ENCODE results near the gene GNLY. TPM values are rescaled to one million over a fixed set of nuclear protein-coding genes. Genes with fewer than 3 reads are reported as not detected.

Gene GNLY
- total and polyA plus RNA-seq, 9 donors, result 0.46 to 10.8 (median 1.1) TPM

- H3K9me3 ChIP-seq, result no peaks in the 10 kb centered on the region
- TF ChIP-seq CTCF (IDR thresholded peaks at IDR 0.05) (no peak), EP300 (IDR thresholded peaks at IDR 0.05) (no peak), POLR2A (IDR thresholded peaks at IDR 0.05) (no peak)
- intact Hi-C loops (cut with DNase I), result no loop called here
- no peaks in the 10 kb centered on the region for H3K27me3 ChIP-seq
- no peak overlapping the region for H3K27ac ChIP-seq
- peaks cover 9% of the 10 kb centered on the region for H3K4me1 ChIP-seq (ENCODE audit: insufficient read depth)
- H3K4me3 ChIP-seq, result no peak overlapping the region
- H3K36me3 ChIP-seq, result no peaks in the 10 kb centered on the region
- WGBS, 3 donors, result 67 to 76% (median 71%) methylated on average over 10 of the region's 10 CpGs
- DNase-seq, result no peak
Measured at GRCh38 chr2:85718885-85719492, 24.8 kb downstream of the GNLY start.

DNA sequence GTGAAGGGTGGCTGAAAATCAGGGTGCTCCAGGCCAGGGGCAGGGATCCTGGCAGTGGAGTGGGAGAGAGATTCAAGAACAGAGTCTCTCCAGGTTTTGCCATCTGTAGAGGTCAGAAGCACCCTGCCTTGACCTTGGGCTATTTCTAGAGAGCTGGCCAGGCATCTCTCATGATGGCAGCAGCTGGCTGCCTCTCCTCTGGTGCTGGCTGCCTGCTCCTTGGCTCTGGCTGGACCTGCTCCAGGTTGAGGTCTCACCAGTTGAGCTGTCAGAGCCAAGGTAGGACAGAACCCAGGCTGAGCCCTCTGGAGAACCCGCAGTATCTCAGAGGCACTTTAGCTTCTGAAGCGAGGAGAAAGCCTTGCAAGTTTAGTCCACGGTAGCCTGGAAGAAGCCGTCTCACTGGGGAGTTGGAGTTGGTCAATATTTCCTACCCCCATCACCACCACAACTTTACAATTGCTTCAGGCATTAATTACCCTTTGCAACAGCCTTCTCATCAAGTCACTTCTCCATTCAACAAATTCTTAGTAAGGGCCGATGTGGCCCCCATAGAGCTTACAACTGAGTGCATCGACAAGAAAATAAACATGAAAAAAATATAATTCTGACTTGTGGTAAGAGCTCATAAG is 25.6 kb downstream of the GNLY start:
- WGBS, 3 donors, result 82 to 90% (median 87%) methylated on average over 6 of the region's 6 CpGs
- Histone ChIP-seq H3K4me3 (no peak overlapping the region), H3K4me1 (ENCODE audit: insufficient read depth) (peaks cover 9% of the 10 kb centered on the region), H3K27me3 (no peaks in the 10 kb centered on the region), H3K36me3 (no peaks in the 10 kb centered on the region), H3K9me3 (no peaks in the 10 kb centered on the region), H3K27ac (no peak overlapping the region)
- intact Hi-C loops (cut with DNase I), result loop anchor here in 1 of 4 donors (10.0 kb wide), 1 partner anchor 355 kb away; no protein-coding TSS in a partner anchor
- TF ChIP-seq CTCF (IDR thresholded peaks at IDR 0.05) (no peak), EP300 (IDR thresholded peaks at IDR 0.05) (no peak)
- DNase-seq, result no peak

DNA sequence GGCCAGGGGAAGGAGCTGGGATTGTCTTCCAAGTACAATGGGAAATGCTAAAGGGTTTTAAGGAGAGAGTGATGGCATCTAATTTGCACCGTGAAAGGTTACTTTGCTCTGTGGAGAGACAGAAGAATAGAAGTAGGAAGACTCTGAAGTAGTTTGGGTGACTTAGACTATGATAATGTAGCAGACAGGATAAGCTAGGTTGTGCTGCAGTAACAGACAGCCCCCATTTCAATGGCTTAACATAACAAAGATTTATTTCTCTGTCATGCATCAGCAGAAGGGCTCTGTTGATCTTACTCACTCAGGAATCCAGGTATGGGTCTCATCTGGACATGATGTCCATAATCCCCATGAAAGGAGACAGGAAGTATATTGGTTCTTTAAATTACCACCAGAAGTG is 26.4 kb downstream of the GNLY start:
- Histone ChIP-seq H3K36me3 (no peaks in the 10 kb centered on the region), H3K9me3 (no peaks in the 10 kb centered on the region), H3K4me1 (ENCODE audit: insufficient read depth) (peaks cover 9% of the 10 kb centered on the region), H3K4me3 (no peak overlapping the region), H3K27me3 (no peaks in the 10 kb centered on the region), H3K27ac (no peak overlapping the region)
- intact Hi-C loops (cut with DNase I), result loop anchor here in 1 of 4 donors (10.0 kb wide), 1 partner anchor 354 kb away; no protein-coding TSS in a partner anchor
- DNase-seq, result no peak
- TF ChIP-seq POLR2A (IDR thresholded peaks at IDR 0.05) (no peak), EP300 (IDR thresholded peaks at IDR 0.05) (no peak)
- WGBS, 3 donors, result 87 to 93% (median 93%) methylated on average over 1 of the region's 1 CpG

GRCh38 chr2:85721641-85722040 is 27.5 kb downstream of the GNLY start:
- TF ChIP-seq CTCF (IDR thresholded peaks at IDR 0.05) (no peak), EP300 (IDR thresholded peaks at IDR 0.05) (no peak), POLR2A (IDR thresholded peaks at IDR 0.05) (no peak)
- 92 to 94% (median 94%) methylated on average over 4 of the region's 4 CpGs for whole genome bisulfite sequencing, 3 donors
- DNase-seq, result no peak
- Histone ChIP-seq H3K27me3 (no peaks in the 10 kb centered on the region), H3K27ac (no peak overlapping the region), H3K4me3 (no peak overlapping the region), H3K9me3 (no peaks in the 10 kb centered on the region), H3K36me3 (no peaks in the 10 kb centered on the region), H3K4me1 (ENCODE audit: insufficient read depth) (peaks cover 9% of the 10 kb centered on the region)
- intact Hi-C loops (cut with DNase I), result loop anchor here in 1 of 4 donors (10.0 kb wide), 1 partner anchor 353 kb away; no protein-coding TSS in a partner anchor

GRCh38 chr2:85722519-85722918 is 28.4 kb downstream of the GNLY start:
- H3K36me3 ChIP-seq, result no peaks in the 10 kb centered on the region
- TF ChIP-seq EP300 (IDR thresholded peaks at IDR 0.05), result no peak
- TF ChIP-seq CTCF (IDR thresholded peaks at IDR 0.05), result no peak
- TF ChIP-seq POLR2A (IDR thresholded peaks at IDR 0.05), result no peak
- H3K27me3 ChIP-seq, result no peaks in the 10 kb centered on the region
- H3K9me3 ChIP-seq, result no peaks in the 10 kb centered on the region
- H3K27ac ChIP-seq, result no peak overlapping the region
- intact Hi-C loops (cut with DNase I), result loop anchor here in 1 of 4 donors (10.0 kb wide), 1 partner anchor 352 kb away; no protein-coding TSS in a partner anchor
- peaks cover 9% of the 10 kb centered on the region for H3K4me1 ChIP-seq (ENCODE audit: insufficient read depth)
- WGBS, 3 donors, result 56 to 78% (median 74%) methylated on average over 6 of the region's 6 CpGs
- H3K4me3 ChIP-seq, result no peak overlapping the region
- DNase-seq, result no peak
